Glutamatergic neuron (in vitro differentiated cells): ENCODE data around the gene SEPTIN6. TPM values are rescaled to one million over a fixed set of nuclear protein-coding genes. Genes with fewer than 3 reads are reported as not detected.
A peak's percentile ranks its signal among the peaks of the same experiment; 100 is the strongest.

Experiments
- DNase-seq: peaks from one replicate; pipeline ENCODE4 v3.0.0; 2022
- H3K27ac Mint-ChIP-seq: one replicate; pipeline ENCODE4 v1.8.0; 2020; ENCODE audit warnings: mild to moderate bottlenecking, mixed read lengths, inconsistent platforms; ENCODE audit not compliant: unreplicated experiment
- H3K27me3 Mint-ChIP-seq: one replicate; pipeline ENCODE4 v1.8.0; 2020; ENCODE audit warnings: mild to moderate bottlenecking, moderate library complexity, mixed read lengths, inconsistent platforms; ENCODE audit not compliant: unreplicated experiment
- H3K36me3 Mint-ChIP-seq: one replicate; pipeline ENCODE4 v1.8.0; 2020; ENCODE audit warnings: mild to moderate bottlenecking, mixed read lengths, inconsistent platforms; ENCODE audit not compliant: unreplicated experiment
- H3K4me1 Mint-ChIP-seq: one replicate; pipeline ENCODE4 v1.8.0; 2020; ENCODE audit warnings: mild to moderate bottlenecking, low read depth, mixed read lengths, inconsistent platforms; ENCODE audit not compliant: unreplicated experiment
- H3K4me3 Mint-ChIP-seq: one replicate; pipeline ENCODE4 v1.8.0; 2020; ENCODE audit warnings: mild to moderate bottlenecking, mixed read lengths, inconsistent platforms; ENCODE audit not compliant: unreplicated experiment
- H3K9me3 Mint-ChIP-seq: one replicate; pipeline ENCODE4 v1.8.0; 2020; ENCODE audit warnings: mild to moderate bottlenecking, moderate library complexity, mixed read lengths, inconsistent platforms; ENCODE audit not compliant: unreplicated experiment
- total RNA-seq: library from RNA; stranded (reverse); fragmentation: NEBNext Ultra II Directional; extraction: Animal tissue kit (Norgen Biotek cat#: 25700); gene quantifications from one replicate; pipeline ENCODE4 v1.2.1, GENCODE V29; 2021; ENCODE audit not compliant: unreplicated experiment
- TF ChIP-seq, protein P1 (sequence below): fragments of 200-600 bp; sonication (generic); IDR thresholded peaks from one replicate; pipeline ENCODE4 v1.5.0; 2021; ENCODE audit not compliant: partially characterized antibody, unreplicated experiment

Gene SEPTIN6
- total RNA-seq, 1 donor from 2014 or later, result 243 TPM

DNA sequence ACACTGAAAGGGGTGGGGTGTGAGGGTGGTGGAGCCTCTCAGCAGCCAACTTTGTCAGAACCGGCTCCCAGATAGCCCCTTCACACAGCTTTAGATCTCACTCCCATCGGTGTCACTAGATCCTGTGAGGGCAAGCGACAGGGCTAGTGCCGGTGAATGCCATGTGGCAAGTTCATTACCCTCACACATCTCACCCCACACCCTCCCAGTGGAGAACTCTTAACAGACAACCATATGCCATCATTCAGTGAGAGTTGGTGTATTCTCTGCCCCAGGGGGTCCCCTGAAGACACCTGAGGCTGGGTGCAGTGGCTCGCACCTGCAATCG, 15.3 kb downstream of the SEPTIN6 start:
- Mint-ChIP-seq H3K4me1 (peaks cover 16% of the 10 kb centered on the region), H3K4me3 (peak overlapping the region; percentile 61)

DNA sequence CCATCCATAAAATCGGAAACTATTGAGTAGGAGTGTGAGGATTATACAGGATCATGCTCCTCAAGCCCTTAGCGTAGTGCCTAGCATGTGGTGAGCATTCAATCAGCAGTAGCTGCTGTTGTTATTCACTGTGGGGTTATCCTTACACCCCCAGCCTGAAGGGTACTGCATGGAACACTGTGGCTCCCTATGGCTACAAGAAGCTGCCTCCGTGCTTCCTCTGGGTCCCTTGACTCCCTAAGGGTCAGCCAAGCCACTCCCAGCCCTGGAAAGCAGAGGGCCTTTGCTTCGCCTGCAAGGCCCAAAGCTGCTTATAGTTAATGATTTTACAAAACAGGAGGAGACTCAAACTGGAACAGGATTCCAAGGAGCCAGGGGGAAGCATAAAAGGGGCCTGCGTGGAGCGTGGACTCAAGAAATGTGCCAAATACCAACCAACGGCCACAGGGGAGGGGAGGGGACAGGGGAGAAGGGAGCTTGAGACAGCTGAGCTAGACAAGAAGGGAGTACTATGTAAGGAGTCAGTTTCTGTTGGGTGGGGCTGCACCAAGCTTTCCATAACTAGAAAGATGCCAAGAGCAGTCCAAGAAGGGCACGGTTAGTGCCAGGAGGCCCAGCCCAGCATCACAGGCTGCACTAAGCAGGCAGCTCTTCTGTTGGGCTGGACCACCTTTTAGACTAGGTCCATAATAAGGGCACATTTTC, 15.9 kb downstream of the SEPTIN6 start:
- no peak for DNase-seq
- Mint-ChIP-seq H3K4me1 (peaks cover 19% of the 10 kb centered on the region), H3K27ac (peak overlapping the region; percentile 50), H3K4me3 (peak overlapping the region; percentile 61), H3K27me3 (peaks cover 3% of the 10 kb centered on the region), H3K36me3 (no peaks in the 10 kb centered on the region), H3K9me3 (no peaks in the 10 kb centered on the region)
- TF ChIP-seq, protein P1, sequence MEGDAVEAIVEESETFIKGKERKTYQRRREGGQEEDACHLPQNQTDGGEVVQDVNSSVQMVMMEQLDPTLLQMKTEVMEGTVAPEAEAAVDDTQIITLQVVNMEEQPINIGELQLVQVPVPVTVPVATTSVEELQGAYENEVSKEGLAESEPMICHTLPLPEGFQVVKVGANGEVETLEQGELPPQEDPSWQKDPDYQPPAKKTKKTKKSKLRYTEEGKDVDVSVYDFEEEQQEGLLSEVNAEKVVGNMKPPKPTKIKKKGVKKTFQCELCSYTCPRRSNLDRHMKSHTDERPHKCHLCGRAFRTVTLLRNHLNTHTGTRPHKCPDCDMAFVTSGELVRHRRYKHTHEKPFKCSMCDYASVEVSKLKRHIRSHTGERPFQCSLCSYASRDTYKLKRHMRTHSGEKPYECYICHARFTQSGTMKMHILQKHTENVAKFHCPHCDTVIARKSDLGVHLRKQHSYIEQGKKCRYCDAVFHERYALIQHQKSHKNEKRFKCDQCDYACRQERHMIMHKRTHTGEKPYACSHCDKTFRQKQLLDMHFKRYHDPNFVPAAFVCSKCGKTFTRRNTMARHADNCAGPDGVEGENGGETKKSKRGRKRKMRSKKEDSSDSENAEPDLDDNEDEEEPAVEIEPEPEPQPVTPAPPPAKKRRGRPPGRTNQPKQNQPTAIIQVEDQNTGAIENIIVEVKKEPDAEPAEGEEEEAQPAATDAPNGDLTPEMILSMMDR, result no peak

More for the DNA sequence above, 15.3 kb downstream of the SEPTIN6 start:
- TF ChIP-seq, protein P1, result no peak
- Mint-ChIP-seq H3K27me3 (peaks cover 3% of the 10 kb centered on the region), H3K27ac (peak overlapping the region; percentile 33), H3K9me3 (no peaks in the 10 kb centered on the region), H3K36me3 (no peaks in the 10 kb centered on the region)
- no peak for DNase-seq

DNA sequence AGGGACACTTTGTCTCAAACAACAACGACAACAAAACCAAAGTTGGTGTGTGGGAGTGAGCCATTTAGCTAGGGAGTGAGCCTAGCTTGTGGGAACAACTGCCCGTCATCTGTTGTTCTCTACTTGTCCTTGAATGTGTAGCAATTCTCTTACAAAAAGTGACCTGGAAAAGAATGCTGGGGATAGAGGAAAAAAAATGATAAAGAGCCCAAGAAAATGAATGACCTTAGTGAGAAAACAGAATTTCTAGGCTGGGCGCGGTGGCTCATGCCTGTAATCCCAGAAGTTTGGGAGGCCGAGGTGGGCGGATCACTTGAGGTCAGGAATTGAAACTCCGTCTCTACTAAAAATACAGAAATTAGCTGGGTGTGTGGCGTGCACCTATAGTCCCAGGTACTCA, 19.6 kb downstream of the SEPTIN6 start:
- Mint-ChIP-seq H3K4me1 (peaks cover 14% of the 10 kb centered on the region), H3K36me3 (no peaks in the 10 kb centered on the region), H3K27ac (no peak overlapping the region), H3K9me3 (no peaks in the 10 kb centered on the region), H3K4me3 (no peak overlapping the region), H3K27me3 (peaks cover 5% of the 10 kb centered on the region)
- TF ChIP-seq, protein P1, result no peak
- DNase-seq, result no peak

DNA sequence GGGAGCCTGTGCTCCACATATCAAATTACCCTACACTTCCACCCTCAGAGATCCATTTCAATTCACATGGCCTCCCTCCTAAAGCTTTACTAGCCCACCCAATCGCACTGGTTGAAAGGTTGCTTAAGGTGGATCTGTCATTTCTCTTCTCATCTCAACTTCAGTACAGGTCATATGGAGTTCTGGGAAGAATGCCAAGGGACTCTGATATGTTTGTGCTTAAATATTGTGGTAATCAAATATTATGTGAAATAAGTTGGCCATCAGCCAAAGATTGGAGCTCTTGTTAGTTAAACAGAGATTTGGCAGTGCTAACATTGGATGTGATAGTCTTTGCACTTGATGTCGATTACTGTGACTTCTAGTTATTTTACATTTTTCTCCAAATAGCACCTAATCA, 20.5 kb downstream of the SEPTIN6 start:
- TF ChIP-seq, protein P1, result no peak
- no peak for DNase-seq
- H3K4me3 Mint-ChIP-seq, result peak overlapping the region; percentile 21
- H3K9me3 Mint-ChIP-seq, result no peaks in the 10 kb centered on the region
- H3K36me3 Mint-ChIP-seq, result no peaks in the 10 kb centered on the region
- peaks cover 5% of the 10 kb centered on the region for H3K27me3 Mint-ChIP-seq
- no peak overlapping the region for H3K27ac Mint-ChIP-seq
- peaks cover 15% of the 10 kb centered on the region for H3K4me1 Mint-ChIP-seq

DNA sequence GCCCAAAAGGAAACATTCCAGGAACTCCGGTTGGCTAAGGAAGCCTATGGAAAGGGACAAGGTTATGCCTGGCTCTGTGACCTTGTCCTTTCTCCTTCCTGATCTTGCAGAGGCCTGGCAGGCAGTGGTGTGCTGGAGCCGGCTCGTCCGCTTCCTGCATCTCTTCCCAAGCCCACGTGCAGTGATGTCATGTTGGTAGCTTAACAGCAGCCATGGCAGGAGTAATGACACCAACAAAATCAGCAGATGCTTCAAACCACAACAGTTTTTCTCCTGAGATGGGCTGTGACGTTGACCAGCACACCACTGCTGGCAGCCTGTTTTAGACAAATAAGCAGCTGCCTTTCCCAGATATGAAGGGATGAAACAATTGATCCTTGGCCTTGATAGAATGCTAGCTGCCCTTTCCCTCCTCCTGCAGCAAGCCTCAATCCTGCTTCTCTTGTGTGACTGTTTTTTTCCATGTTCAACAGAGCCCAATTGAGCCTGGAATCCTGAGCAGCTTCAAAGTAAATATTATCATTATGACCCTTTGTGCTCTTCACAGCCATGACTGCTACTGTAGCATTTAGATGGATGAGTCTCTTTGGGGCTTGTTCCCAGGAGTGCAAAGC, 23.4 kb downstream of the SEPTIN6 start:
- Mint-ChIP-seq H3K4me3 (no peak overlapping the region), H3K27ac (peak overlapping the region; percentile 38), H3K9me3 (no peaks in the 10 kb centered on the region), H3K36me3 (no peaks in the 10 kb centered on the region), H3K27me3 (peaks cover 2% of the 10 kb centered on the region), H3K4me1 (peaks cover 14% of the 10 kb centered on the region)
- no peak for DNase-seq
- TF ChIP-seq, protein P1, result no peak
